HUDEP-2 (cell line): ENCODE results near the gene MBD3L4.
"Not testable (repeated sequence)": the region's sequence is repeated elsewhere in the genome, so short reads cannot be mapped to it uniquely, and the experiment has no call there.

ENCODE experiments used
- DNase-seq, 76 experiments: peaks; one replicate each; lab custom pipeline; 2025; ENCODE audit not compliant: unreplicated experiment in 76 of 76; lab: John Stamatoyannopoulos, UW

MBD3L4 gene

GRCh38 chr19:7040079-7040478 lies at the start of gene MBD3L4:
TSS of gene MBD3L4 (minus strand) at chr19:7040179. CDS start at chr19:7040144, 35 bp downstream.
- DNase-seq = not testable (repeated sequence)

- no peak for DNase-seq
Observed at GRCh38 chr19:7088999-7089398, 49.0 kb upstream of the MBD3L4 start.

- DNase-seq = peak in 1 of 76 experiments; percentile 4
Observed at GRCh38 chr19:7083076-7083956, 43.3 kb upstream of the MBD3L4 start.

GRCh38 chr19:7078008-7078407 lies 38.0 kb upstream of the MBD3L4 start:
- DNase-seq = no peak

GRCh38 chr19:7076151-7076550 lies 36.2 kb upstream of the MBD3L4 start:
- DNase-seq = no peak

GRCh38 chr19:7074705-7075282 lies 34.8 kb upstream of the MBD3L4 start:
- no peak for DNase-seq

- DNase-seq = no peak
Observed at GRCh38 chr19:7072541-7072940, 32.6 kb upstream of the MBD3L4 start.

- DNase-seq = peak in 2 of 76 experiments; percentile 27 to 34
Observed at GRCh38 chr19:7069904-7070226, 29.9 kb upstream of the MBD3L4 start.

- DNase-seq = peak; percentile 35 to 100 (median 99)
Observed at GRCh38 chr19:7069042-7069903, 29.3 kb upstream of the MBD3L4 start, which contains the start of gene ZNF557. TSS of gene ZNF557 (plus strand) at chr19:7069703. CDS start at chr19:7075075, 5,372 bp downstream.

- no peak for DNase-seq
Observed at GRCh38 chr19:7068599-7068998, 28.6 kb upstream of the MBD3L4 start.

GRCh38 chr19:7067716-7068115 lies 27.7 kb upstream of the MBD3L4 start:
- DNase-seq = no peak

GRCh38 chr19:7067122-7067521 lies 27.1 kb upstream of the MBD3L4 start:
- peak in 15 of 76 experiments; percentile 5 to 48 (median 19) for DNase-seq

GRCh38 chr19:7063764-7064418 lies 23.9 kb upstream of the MBD3L4 start:
- no peak for DNase-seq

- no peak for DNase-seq
Observed at GRCh38 chr19:7063339-7063738, 23.4 kb upstream of the MBD3L4 start.

- not testable (repeated sequence) for DNase-seq
Observed at GRCh38 chr19:7059977-7060376, 20.0 kb upstream of the MBD3L4 start.

- DNase-seq = not testable (repeated sequence)
Observed at GRCh38 chr19:7058576-7058975, 18.6 kb upstream of the MBD3L4 start, which contains the start of gene MBD3L3. TSS of gene MBD3L3 (minus strand) at chr19:7058676. CDS start at chr19:7058605, 71 bp downstream.

GRCh38 chr19:7056371-7056770 lies 16.4 kb upstream of the MBD3L4 start:
- DNase-seq = not testable (repeated sequence)

GRCh38 chr19:7055679-7056078 lies 15.7 kb upstream of the MBD3L4 start:
- DNase-seq = not testable (repeated sequence)

GRCh38 chr19:7054635-7055368 lies 14.8 kb upstream of the MBD3L4 start:
- DNase-seq = not testable (repeated sequence)

GRCh38 chr19:7052896-7053295 lies 12.9 kb upstream of the MBD3L4 start:
- DNase-seq = not testable (repeated sequence)
